Lower leg skin (tissue), 3 donors: Measurements from ENCODE around the gene PGAP3.

Source experiments
- POLR2A ChIP-seq, 2 donors: fragments of 450-650 bp; IDR thresholded peaks; one replicate each; pipeline ENCODE4 v1.6.1; 2016 to 2017; ENCODE audit warnings: antibody characterized with exemption in 2 of 2, mild to moderate bottlenecking in 1 of 2, moderate library complexity in 1 of 2
- TF ChIP-seq, protein P1 (sequence below), 3 donors: fragments of 450-650 bp; IDR thresholded peaks; one replicate each; pipeline ENCODE4 v1.5.1; 2016; ENCODE audit warnings: antibody characterized with exemption in 3 of 3, mild to moderate bottlenecking in 3 of 3, moderate library complexity in 2 of 3

- TF ChIP-seq, protein P1, sequence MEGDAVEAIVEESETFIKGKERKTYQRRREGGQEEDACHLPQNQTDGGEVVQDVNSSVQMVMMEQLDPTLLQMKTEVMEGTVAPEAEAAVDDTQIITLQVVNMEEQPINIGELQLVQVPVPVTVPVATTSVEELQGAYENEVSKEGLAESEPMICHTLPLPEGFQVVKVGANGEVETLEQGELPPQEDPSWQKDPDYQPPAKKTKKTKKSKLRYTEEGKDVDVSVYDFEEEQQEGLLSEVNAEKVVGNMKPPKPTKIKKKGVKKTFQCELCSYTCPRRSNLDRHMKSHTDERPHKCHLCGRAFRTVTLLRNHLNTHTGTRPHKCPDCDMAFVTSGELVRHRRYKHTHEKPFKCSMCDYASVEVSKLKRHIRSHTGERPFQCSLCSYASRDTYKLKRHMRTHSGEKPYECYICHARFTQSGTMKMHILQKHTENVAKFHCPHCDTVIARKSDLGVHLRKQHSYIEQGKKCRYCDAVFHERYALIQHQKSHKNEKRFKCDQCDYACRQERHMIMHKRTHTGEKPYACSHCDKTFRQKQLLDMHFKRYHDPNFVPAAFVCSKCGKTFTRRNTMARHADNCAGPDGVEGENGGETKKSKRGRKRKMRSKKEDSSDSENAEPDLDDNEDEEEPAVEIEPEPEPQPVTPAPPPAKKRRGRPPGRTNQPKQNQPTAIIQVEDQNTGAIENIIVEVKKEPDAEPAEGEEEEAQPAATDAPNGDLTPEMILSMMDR (IDR thresholded peaks at IDR 0.05) = no peak
- no peak for TF ChIP-seq POLR2A (IDR thresholded peaks at IDR 0.05)
Measured at GRCh38 chr17:39641097-39641496, 46.8 kb downstream of the PGAP3 start.
